ENCODE data around the gene SLC26A4. TPM values are rescaled to one million over a fixed set of nuclear protein-coding genes. Genes with fewer than 3 reads are reported as not detected.

The SLC26A4 gene
- total and polyA plus RNA-seq, 10 of the 15 experiments (the other 5 are each of a cell fraction or from before 2014, with no cell fraction given), result 0.01 to 0.18 (median 0.08) TPM; not detected in 5

DNA sequence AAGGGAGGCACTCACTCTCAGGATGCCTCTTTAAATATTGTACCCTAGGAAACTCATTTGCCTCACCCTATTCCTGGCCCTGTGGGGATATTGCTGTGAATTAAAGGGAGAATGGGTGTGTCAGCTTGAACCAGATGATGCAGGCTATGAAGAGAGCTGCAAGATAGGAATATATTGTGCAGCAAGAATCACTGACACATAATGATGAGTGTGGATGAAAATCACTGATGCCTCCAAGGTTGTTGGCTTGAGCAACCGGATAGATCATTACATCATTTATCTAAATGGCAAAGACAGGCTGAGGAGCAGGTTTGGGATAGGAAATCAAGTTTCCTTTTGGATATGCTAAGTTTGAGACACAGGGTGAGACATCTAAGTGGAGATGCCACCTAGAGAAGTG lies 6.2 kb downstream of the SLC26A4 start:
- ChIA-PET RAD21 (ENCODE audit: unreplicated experiment) (no interaction called here), SMC1A (ENCODE audit: uncharacterized antibody, unreplicated experiment) (no interaction called here), CTCF (no interaction called here), POLR2A (no interaction called here)
- DNase-seq (ENCODE audit: low read depth, low spot score) (no peak), ATAC-seq (no peak), FAIRE-seq (no peak)
- no peak overlapping the region for H3K4me3 ChIP-seq
- H3K4me2 ChIP-seq (ENCODE audit: control insufficient read depth, insufficient read depth), result no peak overlapping the region
- TF ChIP-seq BHLHE40 (IDR thresholded peaks at IDR 0.05; ENCODE audit: borderline replicate concordance in 1 of 2, low read depth in 2 of 2, low read length in 1 of 2) (no peak), TAF1 (IDR thresholded peaks at IDR 0.05; ENCODE audit: borderline replicate concordance, low read depth, low read length) (no peak), CHD2 (IDR thresholded peaks at IDR 0.05; ENCODE audit: borderline replicate concordance, low read depth, low read length) (no peak), CEBPB (IDR thresholded peaks at IDR 0.05; ENCODE audit: borderline replicate concordance in 1 of 2, low read depth in 2 of 2, low read length in 2 of 2) (no peak), CBX5 (IDR thresholded peaks at IDR 0.05; ENCODE audit: low read depth) (no peak), DPF2 (IDR thresholded peaks at IDR 0.05) (no peak), HDGF (IDR thresholded peaks at IDR 0.05) (no peak), SMARCA5 (IDR thresholded peaks at IDR 0.05) (no peak), ASH2L (IDR thresholded peaks at IDR 0.05; ENCODE audit: borderline replicate concordance, low read depth) (no peak), KDM1A (IDR thresholded peaks at IDR 0.05; ENCODE audit: borderline replicate concordance) (no peak), ZNF217 (IDR thresholded peaks at IDR 0.05) (no peak), FOXM1 (IDR thresholded peaks at IDR 0.05; ENCODE audit: low read depth, low read length) (no peak), ZNF622 (IDR thresholded peaks at IDR 0.05) (no peak), JUNB (IDR thresholded peaks at IDR 0.05) (no peak), GABPA (IDR thresholded peaks at IDR 0.05; ENCODE audit: low read depth) (no peak), CHD1 (IDR thresholded peaks at IDR 0.05; ENCODE audit: low read depth, low read length) (no peak)
- TF ChIP-seq, protein P1, sequence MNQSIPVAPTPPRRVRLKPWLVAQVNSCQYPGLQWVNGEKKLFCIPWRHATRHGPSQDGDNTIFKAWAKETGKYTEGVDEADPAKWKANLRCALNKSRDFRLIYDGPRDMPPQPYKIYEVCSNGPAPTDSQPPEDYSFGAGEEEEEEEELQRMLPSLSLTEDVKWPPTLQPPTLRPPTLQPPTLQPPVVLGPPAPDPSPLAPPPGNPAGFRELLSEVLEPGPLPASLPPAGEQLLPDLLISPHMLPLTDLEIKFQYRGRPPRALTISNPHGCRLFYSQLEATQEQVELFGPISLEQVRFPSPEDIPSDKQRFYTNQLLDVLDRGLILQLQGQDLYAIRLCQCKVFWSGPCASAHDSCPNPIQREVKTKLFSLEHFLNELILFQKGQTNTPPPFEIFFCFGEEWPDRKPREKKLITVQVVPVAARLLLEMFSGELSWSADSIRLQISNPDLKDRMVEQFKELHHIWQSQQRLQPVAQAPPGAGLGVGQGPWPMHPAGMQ (IDR thresholded peaks at IDR 0.05; ENCODE audit: borderline replicate concordance), result no peak
- TF ChIP-seq, protein P2, sequence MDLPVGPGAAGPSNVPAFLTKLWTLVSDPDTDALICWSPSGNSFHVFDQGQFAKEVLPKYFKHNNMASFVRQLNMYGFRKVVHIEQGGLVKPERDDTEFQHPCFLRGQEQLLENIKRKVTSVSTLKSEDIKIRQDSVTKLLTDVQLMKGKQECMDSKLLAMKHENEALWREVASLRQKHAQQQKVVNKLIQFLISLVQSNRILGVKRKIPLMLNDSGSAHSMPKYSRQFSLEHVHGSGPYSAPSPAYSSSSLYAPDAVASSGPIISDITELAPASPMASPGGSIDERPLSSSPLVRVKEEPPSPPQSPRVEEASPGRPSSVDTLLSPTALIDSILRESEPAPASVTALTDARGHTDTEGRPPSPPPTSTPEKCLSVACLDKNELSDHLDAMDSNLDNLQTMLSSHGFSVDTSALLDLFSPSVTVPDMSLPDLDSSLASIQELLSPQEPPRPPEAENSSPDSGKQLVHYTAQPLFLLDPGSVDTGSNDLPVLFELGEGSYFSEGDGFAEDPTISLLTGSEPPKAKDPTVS (IDR thresholded peaks at IDR 0.05; ENCODE audit: low read depth, low read length), result no peak
- TF ChIP-seq, protein P3, sequence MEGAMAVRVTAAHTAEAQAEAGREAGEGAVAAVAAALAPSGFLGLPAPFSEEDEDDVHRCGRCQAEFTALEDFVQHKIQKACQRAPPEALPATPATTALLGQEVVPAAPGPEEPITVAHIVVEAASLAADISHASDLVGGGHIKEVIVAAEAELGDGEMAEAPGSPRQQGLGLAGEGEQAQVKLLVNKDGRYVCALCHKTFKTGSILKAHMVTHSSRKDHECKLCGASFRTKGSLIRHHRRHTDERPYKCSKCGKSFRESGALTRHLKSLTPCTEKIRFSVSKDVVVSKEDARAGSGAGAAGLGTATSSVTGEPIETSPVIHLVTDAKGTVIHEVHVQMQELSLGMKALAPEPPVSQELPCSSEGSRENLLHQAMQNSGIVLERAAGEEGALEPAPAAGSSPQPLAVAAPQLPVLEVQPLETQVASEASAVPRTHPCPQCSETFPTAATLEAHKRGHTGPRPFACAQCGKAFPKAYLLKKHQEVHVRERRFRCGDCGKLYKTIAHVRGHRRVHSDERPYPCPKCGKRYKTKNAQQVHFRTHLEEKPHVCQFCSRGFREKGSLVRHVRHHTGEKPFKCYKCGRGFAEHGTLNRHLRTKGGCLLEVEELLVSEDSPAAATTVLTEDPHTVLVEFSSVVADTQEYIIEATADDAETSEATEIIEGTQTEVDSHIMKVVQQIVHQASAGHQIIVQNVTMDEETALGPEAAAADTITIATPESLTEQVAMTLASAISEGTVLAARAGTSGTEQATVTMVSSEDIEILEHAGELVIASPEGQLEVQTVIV (IDR thresholded peaks at IDR 0.05; ENCODE audit: borderline replicate concordance, partially characterized antibody), result no peak
- TF ChIP-seq, protein P4, sequence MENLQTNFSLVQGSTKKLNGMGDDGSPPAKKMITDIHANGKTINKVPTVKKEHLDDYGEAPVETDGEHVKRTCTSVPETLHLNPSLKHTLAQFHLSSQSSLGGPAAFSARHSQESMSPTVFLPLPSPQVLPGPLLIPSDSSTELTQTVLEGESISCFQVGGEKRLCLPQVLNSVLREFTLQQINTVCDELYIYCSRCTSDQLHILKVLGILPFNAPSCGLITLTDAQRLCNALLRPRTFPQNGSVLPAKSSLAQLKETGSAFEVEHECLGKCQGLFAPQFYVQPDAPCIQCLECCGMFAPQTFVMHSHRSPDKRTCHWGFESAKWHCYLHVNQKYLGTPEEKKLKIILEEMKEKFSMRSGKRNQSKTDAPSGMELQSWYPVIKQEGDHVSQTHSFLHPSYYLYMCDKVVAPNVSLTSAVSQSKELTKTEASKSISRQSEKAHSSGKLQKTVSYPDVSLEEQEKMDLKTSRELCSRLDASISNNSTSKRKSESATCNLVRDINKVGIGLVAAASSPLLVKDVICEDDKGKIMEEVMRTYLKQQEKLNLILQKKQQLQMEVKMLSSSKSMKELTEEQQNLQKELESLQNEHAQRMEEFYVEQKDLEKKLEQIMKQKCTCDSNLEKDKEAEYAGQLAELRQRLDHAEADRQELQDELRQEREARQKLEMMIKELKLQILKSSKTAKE (IDR thresholded peaks at IDR 0.05; ENCODE audit: low read depth, poor library complexity, severe bottlenecking), result no peak
- in situ Hi-C loops (cut with MboI) (no loop called here), intact Hi-C loops (cut with micrococcal nuclease; ENCODE audit: unreplicated experiment) (no loop called here)
- BruUV-seq (replicated peaks), result no TSS peak
- H3K36me3 ChIP-seq (ENCODE audit: control insufficient read depth in 2 of 2, insufficient read depth in 2 of 2, low read length in 1 of 2), result no peaks in the 10 kb centered on the region
- no peak overlapping the region for H3K27ac ChIP-seq (ENCODE audit: control insufficient read depth, insufficient read depth)
- H3K27me3 ChIP-seq (replicated peaks in 1 of 2; ENCODE audit: control insufficient read depth in 2 of 2, insufficient read depth in 2 of 2, low read length in 1 of 2), result peaks cover 3 to 10% of the 10 kb centered on the region in 2 experiments
- H3K9me3 ChIP-seq (replicated peaks; ENCODE audit: control insufficient read depth, insufficient read depth, low read length), result no peaks in the 10 kb centered on the region
- no peak overlapping the region for H2AFZ ChIP-seq (ENCODE audit: control insufficient read depth, low read depth, low read length)
- WGBS (ENCODE audit: insufficient coverage, insufficient replicate concordance, low lambda C conversion rate, missing lambda C conversion rate), result 96% methylated on average over 1 of the region's 1 CpG
- H3K4me1 ChIP-seq (ENCODE audit: control insufficient read depth, insufficient read depth, low read length), result peaks cover 6% of the 10 kb centered on the region; the same call in 1 of the 2 replicates
- H3K79me2 ChIP-seq (ENCODE audit: control insufficient read depth, insufficient read depth, low read length), result no peaks in the 10 kb centered on the region
- no peak overlapping the region for H3K9ac ChIP-seq (ENCODE audit: control insufficient read depth, insufficient read depth, low read length)
- no peaks in the 10 kb centered on the region for H4K20me1 ChIP-seq (ENCODE audit: control insufficient read depth, insufficient read depth)
